Inflammatory macrophage (primary cell): ENCODE measurements around the gene IFNA17.
"Not testable (repeated sequence)": the region's sequence is repeated elsewhere in the genome, so short reads cannot be mapped to it uniquely, and the experiment has no call there.

ENCODE experiments used
- DNase-seq, 2 donors: peaks; one replicate each; pipeline ENCODE4 v3.0.0-alpha.2; 2020 to 2022
- total RNA-seq, 18 experiments: gene quantifications; one replicate each; lab custom pipeline; 2026; ENCODE audit warnings: mixed read lengths in 6 of 18, inconsistent platforms in 2 of 18; lab: John Stamatoyannopoulos, UW

Gene IFNA17
- 0 to 0.08 (median 0) reads per million in 18 experiments for total RNA-seq

- DNase-seq = no peak
Measured at GRCh38 chr9:21228122-21228521, at the start of gene IFNA17. Gene IFNA17 (minus strand): TSS chr9:21228222. CDS start chr9:21228173, 49 bp downstream.

GRCh38 chr9:21268347-21268657, 40.3 kb upstream of the IFNA17 start:
- no peak for DNase-seq

DNA sequence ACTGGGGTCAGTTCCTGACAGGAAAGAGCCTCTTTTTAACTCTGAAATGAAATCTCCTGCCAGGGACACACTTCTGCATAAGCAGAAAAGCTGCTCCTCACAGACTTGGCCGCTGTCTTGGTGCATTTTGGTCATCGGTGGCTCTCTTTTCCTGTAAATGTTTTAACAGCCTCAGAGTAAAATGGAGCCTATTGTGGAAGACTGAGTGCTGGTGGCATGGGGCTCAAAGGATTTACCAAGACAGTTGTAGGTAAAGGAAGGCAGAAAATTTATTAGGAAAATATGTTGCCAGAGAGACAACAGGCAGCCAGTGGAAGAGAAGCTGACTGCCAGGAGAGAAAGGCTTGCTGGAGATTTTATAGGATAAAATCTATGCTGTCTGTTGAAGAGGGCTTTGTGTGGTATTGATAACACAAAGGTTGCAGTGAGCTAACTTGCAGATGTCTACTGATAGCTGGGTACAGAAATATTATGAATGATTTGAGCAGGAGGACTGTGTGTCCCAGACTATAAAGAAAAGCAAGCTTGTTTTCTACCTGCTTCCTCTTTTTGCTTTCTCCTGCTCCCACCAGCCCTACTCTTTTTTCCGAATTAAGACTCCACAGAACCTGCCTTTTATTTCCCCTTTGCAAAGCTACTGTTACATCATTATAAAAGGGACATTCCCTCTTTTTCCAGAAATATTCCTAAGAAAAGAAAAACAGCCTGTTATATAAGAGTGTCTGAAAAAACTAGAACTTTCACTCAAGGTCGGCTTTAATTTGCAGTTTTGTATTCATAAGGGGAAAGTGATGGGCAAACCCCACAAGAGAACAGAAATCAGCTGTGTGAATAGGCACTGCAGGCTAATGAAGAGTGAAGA, 39.7 kb upstream of the IFNA17 start:
- DNase-seq = no peak

GRCh38 chr9:21266733-21267484, 38.9 kb upstream of the IFNA17 start:
- DNase-seq = no peak

- no peak for DNase-seq
Measured at GRCh38 chr9:21265421-21266189, 37.6 kb upstream of the IFNA17 start.

DNA sequence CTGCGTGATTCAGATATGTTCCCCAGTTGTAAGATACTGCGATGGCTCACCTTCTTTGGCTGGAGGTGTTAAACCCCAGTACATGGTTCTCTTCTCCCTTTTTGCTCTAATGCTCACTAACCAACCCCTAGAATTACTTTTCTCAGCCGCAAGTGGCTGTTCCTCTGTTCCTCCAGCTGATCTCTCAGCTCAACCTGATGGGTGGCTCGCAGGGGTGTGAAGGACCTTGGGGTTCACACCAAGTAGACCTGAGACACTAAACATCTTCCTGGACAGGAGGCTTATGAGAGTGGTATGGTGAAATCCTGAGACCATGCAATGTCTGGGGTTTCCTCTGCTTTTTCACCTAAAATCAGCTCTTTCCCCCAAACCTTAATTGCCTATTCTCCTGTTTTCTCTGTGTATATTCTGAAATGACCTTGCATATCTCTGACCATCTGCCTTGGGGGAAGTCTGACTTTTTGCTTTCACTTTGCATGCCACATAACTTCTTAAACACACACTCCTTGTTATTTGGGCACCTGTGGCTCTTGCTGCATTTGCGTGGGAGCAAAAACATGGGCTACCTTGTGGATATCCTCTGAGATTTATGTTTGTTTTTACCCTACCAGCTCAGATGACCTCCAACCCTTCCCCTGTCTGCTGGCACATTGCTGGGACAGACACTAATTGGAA, 27.7 kb upstream of the IFNA17 start:
- no peak for DNase-seq

DNA sequence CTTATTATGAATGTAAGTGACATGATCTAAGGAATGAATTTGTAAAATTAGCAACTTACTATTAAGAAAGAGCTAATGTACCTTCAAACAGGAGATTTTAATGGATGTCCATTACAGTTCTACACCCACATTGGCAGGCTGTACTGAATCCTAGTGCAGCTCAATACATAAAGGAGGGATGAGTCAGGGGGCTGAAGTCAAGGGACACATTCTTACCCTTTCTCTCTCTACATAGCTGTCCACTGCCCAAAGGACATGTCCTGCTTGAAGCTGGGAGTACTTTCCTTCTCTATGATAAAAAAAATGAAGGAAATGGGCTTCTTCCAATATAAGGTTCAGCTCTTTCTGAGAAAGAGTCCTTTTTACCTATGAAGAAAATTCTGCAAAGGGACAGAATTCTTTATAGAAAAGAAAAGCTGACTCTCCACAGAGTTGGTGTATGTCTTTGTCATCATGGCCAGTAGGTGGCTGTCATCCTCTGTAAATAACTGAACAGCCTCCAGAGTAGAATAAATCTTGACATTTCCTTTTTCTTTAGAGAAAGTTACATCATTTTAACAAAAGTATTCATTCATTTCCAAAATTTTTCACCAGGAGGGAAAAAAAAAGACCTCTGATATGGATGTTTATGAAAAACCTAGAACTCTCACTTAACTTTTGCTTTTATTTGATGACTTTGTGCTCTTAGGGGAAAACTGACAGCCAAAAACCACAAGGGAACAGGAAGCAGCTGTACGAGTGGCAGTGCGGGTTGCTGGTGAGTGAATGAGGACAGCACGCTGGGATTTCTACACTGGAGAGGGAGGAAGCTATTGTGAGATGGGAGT, 24.9 kb upstream of the IFNA17 start:
- peak; percentile 77 to 80 for DNase-seq

DNA sequence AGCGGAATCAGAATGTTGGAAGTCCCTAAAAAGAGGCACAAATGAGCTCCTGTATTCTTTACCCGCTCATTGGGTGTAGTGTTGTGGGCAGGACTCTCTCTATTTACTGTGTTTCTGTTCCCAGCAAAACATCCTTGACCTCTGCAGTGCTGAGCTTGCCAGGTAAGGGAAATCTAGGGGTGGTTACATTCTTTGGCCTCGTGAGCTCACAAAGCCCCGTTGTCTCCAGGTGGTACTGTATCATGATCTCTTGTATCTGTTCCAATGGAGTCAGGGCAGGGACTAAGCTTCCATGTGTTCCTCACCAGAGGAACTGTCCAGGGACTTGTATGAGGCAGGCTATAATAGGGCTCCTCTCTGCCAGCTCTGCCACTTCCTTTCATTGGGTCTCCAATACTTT, 23.6 kb upstream of the IFNA17 start:
- DNase-seq = no peak

GRCh38 chr9:21251190-21251589, 23.2 kb upstream of the IFNA17 start:
- no peak for DNase-seq

DNA sequence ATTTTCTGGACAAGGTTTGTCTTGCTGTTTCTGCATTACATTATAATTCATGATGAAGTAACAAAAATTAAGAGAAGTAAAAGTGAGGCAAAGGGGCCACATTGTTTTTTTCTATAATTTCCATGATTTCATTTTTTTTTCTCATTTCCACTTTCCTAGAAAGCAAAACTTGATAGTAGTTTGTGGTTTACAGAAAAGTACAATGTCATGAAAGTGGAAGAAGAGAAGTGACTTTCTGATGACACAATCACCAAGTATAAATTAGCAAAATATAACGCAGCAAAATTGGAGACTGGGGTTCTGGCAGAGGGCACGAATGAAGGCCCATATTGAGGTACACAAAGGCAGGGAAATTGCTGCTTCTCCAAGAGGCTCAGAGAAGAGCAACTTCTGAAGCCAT, 16.8 kb upstream of the IFNA17 start:
- peak; percentile 8 to 88 for DNase-seq

DNA sequence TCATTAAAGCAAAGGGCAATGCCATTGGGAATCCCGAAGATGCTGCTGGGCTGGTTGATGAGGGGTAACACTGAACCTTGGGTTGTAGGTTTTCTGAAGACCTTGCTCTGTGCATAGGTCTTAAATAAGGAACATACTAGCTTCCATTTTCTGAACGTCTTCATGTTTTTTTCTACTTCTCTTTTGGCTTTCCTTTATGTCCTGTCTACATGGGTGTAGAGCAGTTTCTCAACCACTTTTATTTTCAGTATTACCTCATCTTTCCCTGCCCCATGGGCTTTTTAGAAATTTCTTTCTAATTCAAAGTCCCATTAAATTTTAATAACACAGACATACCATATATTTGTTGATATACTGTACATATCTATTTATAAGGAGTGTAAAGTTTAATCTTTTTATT, 11.9 kb upstream of the IFNA17 start, which contains the start of gene IFNA14:
TSS of gene IFNA14 (minus strand) at position 95 of the 400 bp plus-strand sequence. CDS start at position 25, 70 bp downstream.
- DNase-seq = peak; percentile 23 to 67

- DNase-seq = not testable (repeated sequence)
Measured at GRCh38 chr9:21236360-21236714, 8.3 kb upstream of the IFNA17 start.

- peak; percentile 76 to 80 for DNase-seq
Measured at GRCh38 chr9:21235468-21236359, 7.7 kb upstream of the IFNA17 start.

- no peak for DNase-seq
Measured at GRCh38 chr9:21234153-21234687, 6.2 kb upstream of the IFNA17 start.

GRCh38 chr9:21233258-21233657, 5.2 kb upstream of the IFNA17 start:
- no peak for DNase-seq

DNA sequence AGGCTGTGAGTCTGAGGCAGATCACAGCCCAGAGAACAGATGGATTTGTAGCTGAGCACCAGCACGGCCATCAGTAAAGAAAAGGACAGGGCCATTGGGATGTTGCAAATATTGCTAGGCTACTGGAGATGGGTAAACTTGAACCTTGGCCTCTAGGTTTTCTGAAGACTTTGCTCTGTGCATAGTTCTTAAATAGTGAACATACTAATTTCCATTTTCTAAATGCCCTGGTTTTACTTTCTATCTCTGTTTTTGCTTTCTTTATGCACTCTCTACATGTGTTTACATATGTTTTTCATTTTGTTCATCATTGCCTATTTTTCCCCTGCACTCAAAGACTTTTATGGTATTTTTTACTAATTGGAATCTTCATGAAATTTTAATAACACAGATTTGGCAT, 10.8 kb downstream of the IFNA17 start, which contains the start of gene IFNA16:
TSS of gene IFNA16 (minus strand) at position 101 of the 400 bp plus-strand sequence. CDS start at position 95, 6 bp downstream.
- DNase-seq = not testable (repeated sequence)

DNA sequence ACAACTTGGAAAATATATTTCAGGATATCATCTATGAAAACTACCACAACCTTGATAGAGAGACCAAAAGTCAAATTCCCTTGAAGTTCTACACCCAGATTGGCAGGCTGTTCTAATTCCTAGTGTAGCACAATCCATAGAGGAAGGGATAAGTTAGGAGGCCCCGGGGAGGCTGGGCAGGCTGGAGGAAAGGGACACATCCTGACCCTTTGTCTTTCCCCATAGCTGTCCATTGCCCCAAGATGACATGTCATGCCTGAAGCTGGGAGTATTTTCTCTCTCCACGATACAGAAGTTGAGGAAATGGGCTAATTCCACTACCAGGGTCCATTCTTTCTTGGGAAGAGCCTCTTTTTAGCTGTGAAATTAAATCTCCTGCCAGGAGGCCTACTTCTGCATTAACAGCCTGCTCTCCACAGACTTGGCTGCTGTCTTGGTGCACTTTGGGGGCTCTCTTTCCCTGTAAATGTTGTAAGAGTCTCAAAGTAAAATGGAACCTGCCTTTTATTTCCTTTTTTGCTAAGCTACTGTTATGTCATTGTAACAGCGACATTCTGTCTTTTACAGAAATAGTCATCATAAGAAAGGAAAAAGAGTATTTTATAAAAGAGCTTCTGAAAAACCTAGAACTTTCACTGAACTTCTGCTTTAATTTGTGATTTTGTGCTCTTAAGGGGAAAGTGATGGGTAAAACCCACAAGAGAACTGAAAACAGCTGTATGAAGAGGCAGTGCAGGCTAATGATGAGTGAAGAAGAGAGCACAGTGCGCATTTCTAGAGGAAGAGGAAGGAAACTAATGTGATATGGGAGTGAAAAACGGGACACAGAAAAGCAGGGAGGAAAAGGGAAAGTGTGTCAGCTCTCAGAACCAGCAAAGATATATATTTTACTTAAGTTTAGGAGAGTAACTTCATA, 14.4 kb downstream of the IFNA17 start:
- peak; percentile 43 to 67 for DNase-seq

GRCh38 chr9:21212160-21212559, 15.9 kb downstream of the IFNA17 start:
- DNase-seq = not testable (repeated sequence)

DNA sequence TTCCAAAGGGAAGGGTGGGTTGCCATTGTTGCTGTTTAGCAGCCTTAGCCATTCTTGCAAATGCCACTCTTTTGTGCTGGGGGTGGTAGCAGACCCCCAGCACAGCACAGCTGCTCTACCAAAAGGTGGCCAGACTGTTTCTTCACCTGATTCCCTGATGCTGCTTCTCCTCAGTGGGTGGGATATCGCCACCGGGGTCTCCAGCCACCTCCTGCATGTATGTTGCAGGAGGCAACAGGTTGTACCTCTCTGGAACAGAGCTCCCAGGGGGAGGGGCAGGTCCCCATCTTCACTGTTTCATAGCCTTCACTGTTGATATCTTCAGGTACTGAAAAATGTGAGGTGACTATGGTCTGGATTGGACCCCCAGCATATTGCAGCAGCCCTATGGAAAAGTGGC, 17.2 kb downstream of the IFNA17 start:
- DNase-seq = not testable (repeated sequence)
